Measurements from ENCODE around the gene TIAM2. TPM values are rescaled to one million over a fixed set of nuclear protein-coding genes. Genes with fewer than 3 reads are reported as not detected.

The TIAM2 gene
- total RNA-seq, 1 experiment from 2014 or later, result 9.1 TPM

- no peak for TF ChIP-seq EZH2 (IDR thresholded peaks at IDR 0.05; ENCODE audit: borderline replicate concordance, low read depth, low read length, poor library complexity, severe bottlenecking)
- TF ChIP-seq, protein P1, sequence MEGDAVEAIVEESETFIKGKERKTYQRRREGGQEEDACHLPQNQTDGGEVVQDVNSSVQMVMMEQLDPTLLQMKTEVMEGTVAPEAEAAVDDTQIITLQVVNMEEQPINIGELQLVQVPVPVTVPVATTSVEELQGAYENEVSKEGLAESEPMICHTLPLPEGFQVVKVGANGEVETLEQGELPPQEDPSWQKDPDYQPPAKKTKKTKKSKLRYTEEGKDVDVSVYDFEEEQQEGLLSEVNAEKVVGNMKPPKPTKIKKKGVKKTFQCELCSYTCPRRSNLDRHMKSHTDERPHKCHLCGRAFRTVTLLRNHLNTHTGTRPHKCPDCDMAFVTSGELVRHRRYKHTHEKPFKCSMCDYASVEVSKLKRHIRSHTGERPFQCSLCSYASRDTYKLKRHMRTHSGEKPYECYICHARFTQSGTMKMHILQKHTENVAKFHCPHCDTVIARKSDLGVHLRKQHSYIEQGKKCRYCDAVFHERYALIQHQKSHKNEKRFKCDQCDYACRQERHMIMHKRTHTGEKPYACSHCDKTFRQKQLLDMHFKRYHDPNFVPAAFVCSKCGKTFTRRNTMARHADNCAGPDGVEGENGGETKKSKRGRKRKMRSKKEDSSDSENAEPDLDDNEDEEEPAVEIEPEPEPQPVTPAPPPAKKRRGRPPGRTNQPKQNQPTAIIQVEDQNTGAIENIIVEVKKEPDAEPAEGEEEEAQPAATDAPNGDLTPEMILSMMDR (conservative IDR thresholded peaks at IDR 0.05; ENCODE audit: low read depth, low read length), result no peak
- Histone ChIP-seq H3K27me3 (replicated peaks; ENCODE audit: insufficient read depth, low read depth, low read length, poor library complexity) (no peaks in the 10 kb centered on the region), H3K4me3 (ENCODE audit: low read depth, low read length, poor library complexity, severe bottlenecking) (no peak overlapping the region), H3K9me3 (ENCODE audit: low read depth, low read length, poor library complexity, severe bottlenecking) (no peaks in the 10 kb centered on the region), H3K4me1 (ENCODE audit: insufficient read depth, low read length, poor library complexity, severe bottlenecking) (no peaks in the 10 kb centered on the region), H3K27ac (ENCODE audit: low read depth, low read length, poor library complexity, severe bottlenecking) (no peak overlapping the region), H3K36me3 (ENCODE audit: insufficient read depth, low read length, poor library complexity, severe bottlenecking) (no peaks in the 10 kb centered on the region)
- CTCF ChIA-PET, result no interaction called here
- POLR2A ChIA-PET (ENCODE audit: low non-redundant PET), result no interaction called here
- no TSS peak for BruUV-seq (replicated peaks)
- intact Hi-C loops (cut with micrococcal nuclease; ENCODE audit: unreplicated experiment), result no loop called here
- no peak for DNase-seq (ENCODE audit: low spot score)
Measured at GRCh38 chr6:155130161-155130853, 135.2 kb downstream of the TIAM2 start.

DNA sequence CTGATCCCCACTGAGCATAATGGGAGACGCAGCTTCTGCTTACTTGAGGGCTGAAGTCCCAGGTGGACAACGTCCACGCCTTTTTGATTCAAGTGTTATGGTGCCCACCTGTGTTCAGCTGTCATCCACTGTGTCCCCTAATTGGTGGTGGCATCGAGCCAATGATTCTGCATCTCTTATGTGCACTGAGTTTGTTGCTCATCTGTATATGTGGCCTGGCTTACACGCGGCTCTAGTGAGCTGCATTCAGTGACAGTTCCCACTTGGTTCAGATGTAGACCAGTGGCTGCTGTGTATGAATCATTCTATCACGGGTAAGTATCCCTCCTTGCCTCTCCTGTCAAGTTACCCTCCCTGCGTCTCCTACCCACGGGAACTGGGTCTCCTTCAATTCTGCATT is 137.5 kb downstream of the TIAM2 start:
- no peaks in the 10 kb centered on the region for H3K4me1 ChIP-seq (ENCODE audit: insufficient read depth, low read length, poor library complexity, severe bottlenecking)
- no TSS peak for BruUV-seq (replicated peaks)
- no peaks in the 10 kb centered on the region for H3K9me3 ChIP-seq (ENCODE audit: low read depth, low read length, poor library complexity, severe bottlenecking)
- H3K36me3 ChIP-seq (ENCODE audit: insufficient read depth, low read length, poor library complexity, severe bottlenecking), result no peaks in the 10 kb centered on the region
- DNase-seq (ENCODE audit: low spot score), result no peak
- POLR2A ChIA-PET (ENCODE audit: low non-redundant PET), result no interaction called here
- intact Hi-C loops (cut with micrococcal nuclease; ENCODE audit: unreplicated experiment), result no loop called here
- H3K27me3 ChIP-seq (replicated peaks; ENCODE audit: insufficient read depth, low read depth, low read length, poor library complexity), result no peaks in the 10 kb centered on the region
- CTCF ChIA-PET, result no interaction called here
- H3K4me3 ChIP-seq (ENCODE audit: low read depth, low read length, poor library complexity, severe bottlenecking), result no peak overlapping the region
- H3K27ac ChIP-seq (ENCODE audit: low read depth, low read length, poor library complexity, severe bottlenecking), result no peak overlapping the region
- no peak for TF ChIP-seq EZH2 (IDR thresholded peaks at IDR 0.05; ENCODE audit: borderline replicate concordance, low read depth, low read length, poor library complexity, severe bottlenecking)
- TF ChIP-seq, protein P1 (conservative IDR thresholded peaks at IDR 0.05; ENCODE audit: low read depth, low read length), result no peak

DNA sequence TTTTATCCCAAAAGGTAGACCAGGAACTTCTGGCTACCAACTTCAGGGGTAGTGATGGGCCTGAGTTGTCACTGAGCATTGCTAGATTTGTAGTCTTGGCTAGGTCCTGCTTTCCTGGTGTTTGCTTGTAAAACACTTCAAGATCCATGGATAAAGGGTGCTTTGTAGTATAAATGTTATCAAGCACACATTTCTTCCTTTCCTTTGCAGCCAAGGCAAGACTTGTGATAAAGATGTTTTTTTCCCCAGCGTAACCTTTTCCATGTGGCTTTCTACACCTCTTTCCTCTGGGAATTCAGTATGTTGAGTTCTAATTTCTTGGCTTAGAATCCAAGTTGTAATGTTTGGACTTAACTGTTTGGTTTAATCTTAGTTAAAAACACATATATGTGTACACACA is 145.9 kb downstream of the TIAM2 start:
- CTCF ChIA-PET, result interaction anchor here (0.9 kb wide), 1 partner anchor 181 kb away, joined by 3 read pairs; no protein-coding TSS in a partner anchor
- no TSS peak for BruUV-seq (replicated peaks)
- POLR2A ChIA-PET (ENCODE audit: low non-redundant PET), result no interaction called here

More for the DNA sequence above, 145.9 kb downstream of the TIAM2 start:
- intact Hi-C loops (cut with micrococcal nuclease; ENCODE audit: unreplicated experiment), result no loop called here
- Histone ChIP-seq H3K4me3 (ENCODE audit: low read depth, low read length, poor library complexity, severe bottlenecking) (no peak overlapping the region), H3K4me1 (ENCODE audit: insufficient read depth, low read length, poor library complexity, severe bottlenecking) (no peaks in the 10 kb centered on the region), H3K27me3 (replicated peaks; ENCODE audit: insufficient read depth, low read depth, low read length, poor library complexity) (no peaks in the 10 kb centered on the region), H3K9me3 (ENCODE audit: low read depth, low read length, poor library complexity, severe bottlenecking) (no peaks in the 10 kb centered on the region), H3K27ac (ENCODE audit: low read depth, low read length, poor library complexity, severe bottlenecking) (no peak overlapping the region), H3K36me3 (ENCODE audit: insufficient read depth, low read length, poor library complexity, severe bottlenecking) (no peaks in the 10 kb centered on the region)
- no peak for DNase-seq (ENCODE audit: low spot score)
- TF ChIP-seq, protein P1 (conservative IDR thresholded peaks at IDR 0.05; ENCODE audit: low read depth, low read length), result no peak
- TF ChIP-seq EZH2 (IDR thresholded peaks at IDR 0.05; ENCODE audit: borderline replicate concordance, low read depth, low read length, poor library complexity, severe bottlenecking), result no peak

Data from A673 (cell line).